WTC11 (cell line): Measurements from ENCODE around the gene KIF12. TPM values are rescaled to one million over a fixed set of nuclear protein-coding genes. Genes with fewer than 3 reads are reported as not detected.

Experiments used
- ATAC-seq: fragments of 200-7000 bp; cut with Tn5 transposase; 2 replicates; pipeline ENCODE4 v1.10.0; 2021; ENCODE audit warnings: mild to moderate bottlenecking, moderate library complexity
- CTCF ChIA-PET: fragments of 300-600 bp; sonication (Branson Sonifier 250); formaldehyde crosslinking; loops from one replicate; lab custom pipeline; 2021; ENCODE audit warnings: antibody characterized with exemption; lab: Charles Lee
- POLR2A ChIA-PET: fragments of 350-600 bp; sonication (Branson Sonifier 250); formaldehyde crosslinking; loops from one replicate; lab custom pipeline; 2021; ENCODE audit warnings: antibody characterized with exemption; lab: Charles Lee
- DNase-seq: peaks from one replicate; pipeline ENCODE4 v3.0.0; 2021; ENCODE audit warnings: low spot score
- H3K27ac Mint-ChIP-seq: 2 replicates; pipeline ENCODE4 v1.8.0; 2021; ENCODE audit warnings: mixed read lengths
- H3K27me3 Mint-ChIP-seq: 2 replicates; pipeline ENCODE4 v1.8.0; 2021; ENCODE audit warnings: low read depth, mild to moderate bottlenecking, moderate library complexity, mixed read lengths
- H3K36me3 Mint-ChIP-seq: 2 replicates; pipeline ENCODE4 v1.8.0; 2021; ENCODE audit warnings: mixed read lengths
- H3K4me1 Mint-ChIP-seq: 2 replicates; pipeline ENCODE4 v1.8.0; 2022; ENCODE audit warnings: mixed read lengths
- H3K4me3 Mint-ChIP-seq: 2 replicates; pipeline ENCODE4 v1.8.0; 2021; ENCODE audit warnings: mild to moderate bottlenecking, moderate library complexity, mixed read lengths
- H3K9me3 Mint-ChIP-seq: 2 replicates; pipeline ENCODE4 v1.8.0; 2021; ENCODE audit warnings: mixed read lengths
- ATF1 ChIP-seq: sonication (generic); formaldehyde crosslinking; IDR thresholded peaks from 2 replicates; pipeline ENCODE4 v1.8.1; 2023; ENCODE audit warnings: mild to moderate bottlenecking, moderate library complexity, missing genetic modification reagents
- ATF2 ChIP-seq: sonication (generic); formaldehyde crosslinking; IDR thresholded peaks from 2 replicates; pipeline ENCODE4 v1.8.1; 2022; ENCODE audit warnings: low read depth, missing genetic modification reagents, borderline replicate concordance
- ATF6 ChIP-seq: sonication (generic); formaldehyde crosslinking; IDR thresholded peaks from 2 replicates; pipeline ENCODE4 v1.8.1; 2023; ENCODE audit warnings: mild to moderate bottlenecking, missing genetic modification reagents
- E2F1 ChIP-seq: sonication (generic); formaldehyde crosslinking; IDR thresholded peaks from 2 replicates; pipeline ENCODE4 v1.8.0; 2022; ENCODE audit warnings: mild to moderate bottlenecking, missing genetic modification reagents
- EMX1 ChIP-seq: fragments of 250-450 bp; sonication (Bioruptor Pico); IDR thresholded peaks from 2 replicates; pipeline ENCODE4 v1.8.0; 2021; ENCODE audit warnings: mild to moderate bottlenecking
- HMGXB4 ChIP-seq: sonication (generic); formaldehyde crosslinking; IDR thresholded peaks from 2 replicates; pipeline ENCODE4 v1.8.1; 2023; ENCODE audit warnings: mild to moderate bottlenecking, moderate library complexity, missing genetic modification reagents
- IRF2 ChIP-seq: sonication (generic); formaldehyde crosslinking; IDR thresholded peaks from 2 replicates; pipeline ENCODE4 v1.8.0; 2022; ENCODE audit warnings: low read depth, missing genetic modification reagents, borderline replicate concordance
- MXD4 ChIP-seq: fragments of 250-450 bp; sonication (Bioruptor Pico); IDR thresholded peaks from 2 replicates; pipeline ENCODE4 v1.8.0; 2021; ENCODE audit warnings: mild to moderate bottlenecking, moderate library complexity, borderline replicate concordance
- MYBL2 ChIP-seq: sonication (generic); formaldehyde crosslinking; IDR thresholded peaks from 2 replicates; pipeline ENCODE4 v1.8.1; 2023; ENCODE audit warnings: mild to moderate bottlenecking, moderate library complexity, missing genetic modification reagents
- NFATC4 ChIP-seq: fragments of 250-450 bp; sonication (Bioruptor Pico); IDR thresholded peaks from 2 replicates; pipeline ENCODE4 v1.9.0; 2021; ENCODE audit warnings: mild to moderate bottlenecking
- NR1H2 ChIP-seq: sonication (generic); formaldehyde crosslinking; IDR thresholded peaks from 2 replicates; pipeline ENCODE4 v1.9.0; 2021; ENCODE audit warnings: mild to moderate bottlenecking, moderate library complexity, missing genetic modification reagents
- NR2C2 ChIP-seq: sonication (generic); formaldehyde crosslinking; IDR thresholded peaks from 2 replicates; pipeline ENCODE4 v1.8.0; 2022; ENCODE audit warnings: mild to moderate bottlenecking, missing genetic modification reagents
- OVOL2 ChIP-seq: fragments of 250-450 bp; sonication (Bioruptor Pico); IDR thresholded peaks from 2 replicates; pipeline ENCODE4 v1.9.0; 2021; ENCODE audit warnings: mild to moderate bottlenecking, borderline replicate concordance
- PREB ChIP-seq: sonication (generic); formaldehyde crosslinking; IDR thresholded peaks from 2 replicates; pipeline ENCODE4 v1.8.1; 2022; ENCODE audit warnings: mild to moderate bottlenecking, missing genetic modification reagents, moderate library complexity, borderline replicate concordance
- SMAD4 ChIP-seq: sonication (generic); formaldehyde crosslinking; IDR thresholded peaks from 2 replicates; pipeline ENCODE4 v1.8.0; 2022; ENCODE audit warnings: mild to moderate bottlenecking, missing genetic modification reagents
- TEAD1 ChIP-seq: sonication (generic); formaldehyde crosslinking; IDR thresholded peaks from 2 replicates; pipeline ENCODE4 v1.8.0; 2022; ENCODE audit warnings: mild to moderate bottlenecking, missing genetic modification reagents
- USF1 ChIP-seq: sonication (generic); formaldehyde crosslinking; IDR thresholded peaks from 2 replicates; pipeline ENCODE4 v1.8.0; 2022; ENCODE audit warnings: mild to moderate bottlenecking, missing genetic modification reagents
- ZBTB43 ChIP-seq: sonication (generic); formaldehyde crosslinking; IDR thresholded peaks from 2 replicates; pipeline ENCODE4 v1.8.1; 2023; ENCODE audit warnings: mild to moderate bottlenecking, missing genetic modification reagents
- ZNF138 ChIP-seq: sonication (generic); formaldehyde crosslinking; conservative IDR thresholded peaks from 2 replicates; pipeline ENCODE4 v1.8.1; 2022; ENCODE audit warnings: mild to moderate bottlenecking, moderate library complexity, missing genetic modification reagents
- ZNF263 ChIP-seq: sonication (generic); formaldehyde crosslinking; IDR thresholded peaks from 2 replicates; pipeline ENCODE4 v1.8.1; 2022; ENCODE audit warnings: low read depth, mild to moderate bottlenecking, moderate library complexity, missing genetic modification reagents
- ZNF512 ChIP-seq: sonication (generic); formaldehyde crosslinking; IDR thresholded peaks from 2 replicates; pipeline ENCODE4 v1.8.1; 2022; ENCODE audit warnings: missing genetic modification reagents, borderline replicate concordance
- total RNA-seq: library from RNA; stranded (reverse); gene quantifications from 3 replicates; pipeline ENCODE4 v1.2.3, GENCODE V29; 2021

KIF12 gene
- total RNA-seq, 1 experiment from 2014 or later: 4.0 TPM

- Mint-ChIP-seq H3K9me3 (no peaks in the 10 kb centered on the region), H3K27me3 (no peaks in the 10 kb centered on the region; the same call in 1 of the 2 replicates)
- POLR2A ChIA-PET: no interaction called here
These were observed 40.4 kb downstream of the KIF12 start for GRCh38 chr9:114058688-114059046.

GRCh38 chr9:114057161-114057885 lies 41.8 kb downstream of the KIF12 start:
- peak overlapping the region; percentile 69; the same call in 1 of the 2 replicates for H3K27ac Mint-ChIP-seq
- DNase-seq: no peak
- CTCF ChIA-PET: interaction anchor here (0.6 kb wide), 1 partner anchor 143 kb away, joined by 3 read pairs; no protein-coding TSS in a partner anchor

More at GRCh38 chr9:114058688-114059046, 40.4 kb downstream of the KIF12 start:
- Mint-ChIP-seq H3K36me3 (no peaks in the 10 kb centered on the region), H3K4me3 (no peak overlapping the region), H3K27ac (no peak overlapping the region), H3K4me1 (0 out of 2 replicates have a peak, but pooled peaks cover 3% of the 10 kb centered on the region)
- TF ChIP-seq ZNF263 (CRISPR knock-in tag): no peak
- no peak for TF ChIP-seq ATF2 (CRISPR knock-in tag)
- no peak for TF ChIP-seq MYBL2 (CRISPR knock-in tag)
- no peak for TF ChIP-seq ZBTB43
- DNase-seq (no peak), ATAC-seq (no peak)
- CTCF ChIA-PET: interaction anchor here (0.7 to 2.2 kb wide), 3 partner anchors 11 to 321 kb away, joined by 3 to 11 read pairs (median 6); no protein-coding TSS in a partner anchor

More at GRCh38 chr9:114057161-114057885, 41.8 kb downstream of the KIF12 start:
- Mint-ChIP-seq H3K9me3 (no peaks in the 10 kb centered on the region), H3K4me1 (0 out of 2 replicates have a peak, but pooled peaks cover 3% of the 10 kb centered on the region), H3K27me3 (no peaks in the 10 kb centered on the region; the same call in 1 of the 2 replicates), H3K36me3 (no peaks in the 10 kb centered on the region), H3K4me3 (no peak overlapping the region)
- POLR2A ChIA-PET: no interaction called here
- ATAC-seq: no peak
- TF ChIP-seq TEAD1 (CRISPR knock-in tag) (no peak), NR1H2 (no peak), IRF2 (CRISPR knock-in tag) (no peak), NR2C2 (CRISPR knock-in tag) (no peak), USF1 (CRISPR knock-in tag) (no peak), OVOL2 (CRISPR knock-in tag) (no peak), NFATC4 (CRISPR knock-in tag) (no peak), ATF6 (no peak), ZNF138 (CRISPR knock-in tag) (no peak), E2F1 (CRISPR knock-in tag) (no peak), PREB (CRISPR knock-in tag) (no peak), ZNF512 (CRISPR knock-in tag) (no peak), MXD4 (CRISPR knock-in tag) (no peak), ATF1 (no peak), EMX1 (CRISPR knock-in tag) (no peak), HMGXB4 (CRISPR knock-in tag) (no peak), SMAD4 (no peak)
- TF ChIP-seq, all 79 proteins: peak for 0
